Measurements from ENCODE around the gene ZNF791.

The ZNF791 gene

GRCh38 chr19:12580180-12580694, 30.5 kb upstream of the ZNF791 start:
- TF ChIP-seq EP300 (IDR thresholded peaks at IDR 0.05; ENCODE audit: borderline replicate concordance): no peak
- no peak for TF ChIP-seq TCF12 (IDR thresholded peaks at IDR 0.05; ENCODE audit: low read depth)
- no peak for TF ChIP-seq REST (IDR thresholded peaks at IDR 0.05; ENCODE audit: low read depth)
- TF ChIP-seq EGR1 (IDR thresholded peaks at IDR 0.05): no peak
- no peak for TF ChIP-seq CEBPB (IDR thresholded peaks at IDR 0.05)
- TF ChIP-seq MAX (IDR thresholded peaks at IDR 0.05): no peak
- no peak for TF ChIP-seq RAD21 (IDR thresholded peaks at IDR 0.05; ENCODE audit: low read depth)

GRCh38 chr19:12581100-12581499, 29.6 kb upstream of the ZNF791 start:
- no peak for TF ChIP-seq TEAD4 (IDR thresholded peaks at IDR 0.05)
- TF ChIP-seq CREB1 (IDR thresholded peaks at IDR 0.05; ENCODE audit: low read depth): no peak
- no peak for TF ChIP-seq FOXM1 (IDR thresholded peaks at IDR 0.05; ENCODE audit: borderline replicate concordance, low read depth)
- no peak for TF ChIP-seq RAD21 (IDR thresholded peaks at IDR 0.05; ENCODE audit: low read depth)
- no peak for TF ChIP-seq TAF1 (IDR thresholded peaks at IDR 0.05; ENCODE audit: low read depth)
- no peak for TF ChIP-seq MAX (IDR thresholded peaks at IDR 0.05)
- no peak for TF ChIP-seq CEBPB (IDR thresholded peaks at IDR 0.05)
- TF ChIP-seq EGR1 (IDR thresholded peaks at IDR 0.05): no peak
- no peak for TF ChIP-seq YY1 (IDR thresholded peaks at IDR 0.05; ENCODE audit: low read depth)
- no peak for TF ChIP-seq ZBTB7A (IDR thresholded peaks at IDR 0.05; ENCODE audit: low read depth)
- TF ChIP-seq USF1 (IDR thresholded peaks at IDR 0.05): no peak
- no peak for TF ChIP-seq EP300 (IDR thresholded peaks at IDR 0.05; ENCODE audit: borderline replicate concordance)

GRCh38 chr19:12596485-12596884, 14.2 kb upstream of the ZNF791 start:
- TF ChIP-seq REST (IDR thresholded peaks at IDR 0.05; ENCODE audit: low read depth) (no peak), EGR1 (IDR thresholded peaks at IDR 0.05) (no peak), MAX (IDR thresholded peaks at IDR 0.05) (no peak), ZBTB7A (IDR thresholded peaks at IDR 0.05; ENCODE audit: low read depth) (no peak), NFIC (IDR thresholded peaks at IDR 0.05) (no peak), YY1 (IDR thresholded peaks at IDR 0.05; ENCODE audit: low read depth) (no peak), FOXM1 (IDR thresholded peaks at IDR 0.05; ENCODE audit: borderline replicate concordance, low read depth) (no peak), CREB1 (IDR thresholded peaks at IDR 0.05; ENCODE audit: low read depth) (no peak), CEBPB (IDR thresholded peaks at IDR 0.05) (no peak), TEAD4 (IDR thresholded peaks at IDR 0.05) (no peak), TAF1 (IDR thresholded peaks at IDR 0.05; ENCODE audit: low read depth) (no peak), EP300 (IDR thresholded peaks at IDR 0.05; ENCODE audit: borderline replicate concordance) (no peak), TCF12 (IDR thresholded peaks at IDR 0.05; ENCODE audit: low read depth) (no peak), RAD21 (IDR thresholded peaks at IDR 0.05; ENCODE audit: low read depth) (no peak), USF1 (IDR thresholded peaks at IDR 0.05) (no peak)

GRCh38 chr19:12596927-12597548, 13.7 kb upstream of the ZNF791 start:
- TF ChIP-seq EP300 (IDR thresholded peaks at IDR 0.05; ENCODE audit: borderline replicate concordance) (no peak), CEBPB (IDR thresholded peaks at IDR 0.05) (no peak), FOXM1 (IDR thresholded peaks at IDR 0.05; ENCODE audit: borderline replicate concordance, low read depth) (no peak), NFIC (IDR thresholded peaks at IDR 0.05) (no peak), YY1 (IDR thresholded peaks at IDR 0.05; ENCODE audit: low read depth) (no peak), RAD21 (IDR thresholded peaks at IDR 0.05; ENCODE audit: low read depth) (no peak), ZBTB7A (IDR thresholded peaks at IDR 0.05; ENCODE audit: low read depth) (no peak), EGR1 (IDR thresholded peaks at IDR 0.05) (no peak), TCF12 (IDR thresholded peaks at IDR 0.05; ENCODE audit: low read depth) (no peak), TEAD4 (IDR thresholded peaks at IDR 0.05) (no peak), REST (IDR thresholded peaks at IDR 0.05; ENCODE audit: low read depth) (no peak), TAF1 (IDR thresholded peaks at IDR 0.05; ENCODE audit: low read depth) (no peak), MAX (IDR thresholded peaks at IDR 0.05) (no peak), CREB1 (IDR thresholded peaks at IDR 0.05; ENCODE audit: low read depth) (no peak), USF1 (IDR thresholded peaks at IDR 0.05) (no peak)
